NT2/D1 (cell line): ENCODE results near the gene RTP3.
"Not testable (repeated sequence)": the region's sequence is repeated elsewhere in the genome, so short reads cannot be mapped to it uniquely, and the experiment has no call there.

Source experiments
- DNase-seq: peaks from one replicate; pipeline ENCODE4 v3.0.0-alpha.2; 2011; ENCODE audit warnings: low read depth, low spot score
- H3K27me3 ChIP-seq: 2 replicates; pipeline ENCODE4 v1.6.0; 2011; ENCODE audit warnings: mild to moderate bottlenecking; ENCODE audit not compliant: insufficient read length, insufficient read depth
- H3K36me3 ChIP-seq: 2 replicates; pipeline ENCODE4 v1.6.1; 2011; ENCODE audit warnings: mild to moderate bottlenecking, low read length, mixed read lengths; ENCODE audit not compliant: insufficient read depth, insufficient read length
- H3K4me1 ChIP-seq: 2 replicates; pipeline ENCODE4 v1.5.1; 2011; ENCODE audit not compliant: insufficient read depth, insufficient read length
- H3K4me3 ChIP-seq: 2 replicates; pipeline ENCODE4 v1.5.1; 2011; ENCODE audit warnings: low read depth; ENCODE audit not compliant: insufficient read length
- H3K9ac ChIP-seq: 2 replicates; pipeline ENCODE4 v1.6.0; 2011; ENCODE audit warnings: low read depth; ENCODE audit not compliant: insufficient read length
- H3K9me3 ChIP-seq: 2 replicates; pipeline ENCODE4 v1.5.1; 2011; ENCODE audit warnings: mild to moderate bottlenecking, low read length; ENCODE audit not compliant: insufficient read depth
- SUZ12 ChIP-seq: IDR thresholded peaks from 2 replicates; pipeline ENCODE4 v1.6.1; 2011; ENCODE audit not compliant: insufficient read length, insufficient read depth; ENCODE audit errors: extremely low read depth
- YY1 ChIP-seq: IDR thresholded peaks from 2 replicates; pipeline ENCODE4 v1.6.1; 2011; ENCODE audit not compliant: insufficient read length, insufficient read depth
- ZNF274 ChIP-seq: IDR thresholded peaks from 2 replicates; pipeline ENCODE4 v1.6.1; 2011; ENCODE audit warnings: mild to moderate bottlenecking, low read depth, low read length

RTP3 gene

GRCh38 chr3:46491089-46492070, 6.4 kb upstream of the RTP3 start:
- no peak overlapping the region for H3K9ac ChIP-seq
- no peak overlapping the region for H3K4me3 ChIP-seq
- TF ChIP-seq ZNF274, result no peak
- TF ChIP-seq SUZ12, result no peak
- no peak for TF ChIP-seq YY1
- H3K27me3 ChIP-seq, result peaks cover 12% of the 10 kb centered on the region
- H3K4me1 ChIP-seq, result no peaks in the 10 kb centered on the region
- peaks cover 5% of the 10 kb centered on the region; the same call in 1 of the 2 replicates for H3K9me3 ChIP-seq
- H3K36me3 ChIP-seq, result no peaks in the 10 kb centered on the region
- DNase-seq, result no peak

GRCh38 chr3:46492890-46493547, 4.8 kb upstream of the RTP3 start:
- TF ChIP-seq YY1, result no peak
- no peak for TF ChIP-seq SUZ12
- TF ChIP-seq ZNF274, result no peak
- Histone ChIP-seq H3K27me3 (peaks cover 14% of the 10 kb centered on the region), H3K9ac (no peak overlapping the region), H3K36me3 (no peaks in the 10 kb centered on the region), H3K9me3 (peaks cover 5% of the 10 kb centered on the region; the same call in 1 of the 2 replicates), H3K4me3 (no peak overlapping the region), H3K4me1 (peaks cover 3% of the 10 kb centered on the region)
- DNase-seq, result no peak

DNA sequence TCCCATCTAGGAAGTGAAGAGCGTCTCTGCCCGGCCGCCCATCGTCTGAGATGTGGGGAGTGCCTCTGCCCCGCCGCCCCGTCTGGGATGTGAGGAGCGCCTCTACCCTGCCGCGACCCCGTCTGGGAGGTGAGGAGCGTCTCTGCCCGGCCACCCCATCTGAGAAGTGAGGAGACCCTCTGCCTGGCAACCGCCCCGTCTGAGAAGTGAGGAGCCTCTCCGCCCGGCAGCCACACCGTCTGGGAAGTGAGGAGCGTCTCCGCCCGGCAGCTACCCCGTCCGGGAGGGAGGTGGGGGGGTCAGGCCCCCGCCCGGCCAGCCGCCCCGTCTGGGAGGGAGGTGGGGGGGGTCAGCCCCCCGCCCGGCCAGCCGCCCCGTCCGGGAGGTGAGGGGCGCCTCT, 3.3 kb upstream of the RTP3 start:
- H3K4me1 ChIP-seq, H3K9me3 ChIP-seq, H3K4me3 ChIP-seq, DNase-seq, H3K27me3 ChIP-seq, H3K36me3 ChIP-seq, H3K9ac ChIP-seq: not testable (repeated sequence)

- TF ChIP-seq SUZ12 (no peak), ZNF274 (no peak), YY1 (no peak)
- DNase-seq, result no peak
- peaks cover 14% of the 10 kb centered on the region for H3K4me1 ChIP-seq
- H3K4me3 ChIP-seq, result no peak overlapping the region
- peaks cover 2% of the 10 kb centered on the region for H3K27me3 ChIP-seq
- H3K9me3 ChIP-seq, result peaks cover 5% of the 10 kb centered on the region; the same call in 1 of the 2 replicates
- H3K36me3 ChIP-seq, result no peaks in the 10 kb centered on the region
- no peak overlapping the region for H3K9ac ChIP-seq
Observed at GRCh38 chr3:46495901-46496456, 1.8 kb upstream of the RTP3 start.

DNA sequence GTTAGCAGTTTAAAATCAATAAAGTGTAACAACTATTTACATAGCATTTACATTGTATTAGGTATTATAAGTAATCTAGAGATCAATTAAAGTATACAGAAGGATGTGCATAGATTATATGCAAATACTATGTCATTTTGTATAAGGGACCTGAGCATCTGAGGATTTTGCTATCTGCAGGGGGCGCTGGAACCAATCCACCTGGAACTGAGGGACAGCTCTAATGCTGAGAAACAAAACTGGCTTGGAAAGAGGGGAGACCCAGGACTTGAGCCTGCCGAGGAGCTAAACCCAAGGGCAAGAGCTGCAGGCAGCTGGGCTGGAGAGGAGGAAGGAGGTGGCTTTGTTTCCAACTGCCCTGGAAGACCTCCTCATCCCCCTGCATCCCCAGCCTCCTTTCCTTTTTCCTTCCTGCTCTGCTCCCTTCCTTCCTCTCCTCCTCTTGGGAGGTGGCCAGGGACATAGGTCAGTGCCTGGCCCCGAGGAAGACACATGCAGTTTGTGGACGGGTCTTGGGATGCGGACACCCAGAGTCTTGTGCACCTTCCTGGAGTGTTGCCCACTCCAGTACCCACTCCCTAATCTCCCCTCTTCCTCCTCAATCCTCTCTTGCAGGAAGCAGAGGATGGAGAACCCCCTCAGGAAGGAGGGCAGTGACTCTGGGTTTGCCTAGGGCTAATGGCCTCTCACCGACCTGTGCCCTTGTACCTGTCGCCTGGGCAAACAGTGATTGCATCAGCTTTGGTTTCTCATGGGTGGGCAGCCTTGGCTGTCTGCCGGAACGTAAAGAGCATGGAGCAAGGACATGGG, 825 bp upstream of the RTP3 start:
- Histone ChIP-seq H3K9ac (no peak overlapping the region), H3K36me3 (no peaks in the 10 kb centered on the region), H3K4me3 (no peak overlapping the region), H3K4me1 (peaks cover 14% of the 10 kb centered on the region), H3K27me3 (peaks cover 2% of the 10 kb centered on the region), H3K9me3 (peaks cover 5% of the 10 kb centered on the region; the same call in 1 of the 2 replicates)
- DNase-seq, result no peak
- TF ChIP-seq ZNF274 (no peak), SUZ12 (no peak), YY1 (no peak)

- Histone ChIP-seq H3K27me3 (peaks cover 2% of the 10 kb centered on the region), H3K9ac (no peak overlapping the region), H3K36me3 (no peaks in the 10 kb centered on the region), H3K4me3 (no peak overlapping the region), H3K4me1 (peaks cover 14% of the 10 kb centered on the region), H3K9me3 (no peaks in the 10 kb centered on the region)
- no peak for DNase-seq
- TF ChIP-seq YY1 (no peak), SUZ12 (no peak), ZNF274 (no peak)
Observed at GRCh38 chr3:46498916-46499519, 1.2 kb downstream of the RTP3 start.
